A549 (cell line): ENCODE measurements around the gene GLRA2. TPM values are rescaled to one million over a fixed set of nuclear protein-coding genes. Genes with fewer than 3 reads are reported as not detected.

Experiments used
- ATAC-seq, 2 experiments: fragments of 200-7000 bp in 1 of 2; fragments of >200 bp in 1 of 2; cut with Nextera tagmentation in 1 of 2; cut with Tn5 transposase in 1 of 2; 3 replicates each; pipeline versions ENCODE4 v1.8.0 to v1.9.1; 2018 to 2020; ENCODE audit warnings: mild to moderate bottlenecking in 1 of 2, moderate library complexity in 1 of 2
- CTCF ChIA-PET: fragments of 300-600 bp; sonication (Branson Sonifier 250); formaldehyde crosslinking; extraction: SDS; loops from one replicate; lab custom pipeline; 2021; ENCODE audit warnings: antibody characterized with exemption, inconsistent platforms; lab: Yijun Ruan, JAX
- POLR2A ChIA-PET: fragments of 350-600 bp; formaldehyde crosslinking; extraction: SDS; loops from one replicate; lab custom pipeline; 2021; ENCODE audit warnings: antibody characterized with exemption, inconsistent platforms; lab: Yijun Ruan, JAX
- DNase-seq, 2 experiments: peaks; one replicate each; pipeline versions ENCODE4 v3.0.0 to v3.0.0-alpha.2; 2011 to 2016; ENCODE audit warnings: low read depth in 1 of 2, low spot score in 1 of 2
- FAIRE-seq: peaks from 2 replicates; lab custom pipeline; 2011; peaks lifted over from hg19 to GRCh38; lab: Jason Lieb, UNC
- H3K27ac ChIP-seq, 2 experiments: fragments of >200 bp; sonication (Bioruptor Twin); formaldehyde crosslinking; 3 replicates each; pipeline ENCODE4 v1.5.1; 2016 to 2017
- H3K4me1 ChIP-seq: fragments of >200 bp; sonication (Bioruptor Twin); formaldehyde crosslinking; 3 replicates; pipeline ENCODE4 v1.6.1; 2016
- H3K4me2 ChIP-seq: fragments of >200 bp; sonication (Bioruptor Twin); formaldehyde crosslinking; 3 replicates; pipeline ENCODE4 v1.6.1; 2016
- H3K4me3 ChIP-seq: fragments of >200 bp; sonication (Bioruptor Twin); formaldehyde crosslinking; 3 replicates; pipeline ENCODE4 v1.5.1; 2016
- H3K9me3 ChIP-seq: fragments of >200 bp; sonication (Bioruptor Twin); formaldehyde crosslinking; 3 replicates; pipeline ENCODE4 v1.6.1; 2016
- CBX2 ChIP-seq: fragments of 200-600 bp; sonication (generic); IDR thresholded peaks from 2 replicates; pipeline ENCODE4 v1.6.1; 2016; ENCODE audit warnings: low read depth, mild to moderate bottlenecking, borderline replicate concordance
- CEBPB ChIP-seq, 2 experiments: fragments of >200 bp in 1 of 2; sonication (Bioruptor Twin) in 1 of 2; formaldehyde crosslinking in 1 of 2; IDR thresholded peaks; 2 replicates each; pipeline ENCODE4 v1.6.1; 2012 to 2016
- CHD2 ChIP-seq: fragments of 150-350 bp; IDR thresholded peaks from 2 replicates; pipeline ENCODE4 v1.6.1; 2014; ENCODE audit warnings: low read length; ENCODE audit not compliant: partially characterized antibody
- CHD4 ChIP-seq: fragments of 200-600 bp; sonication (generic); IDR thresholded peaks from 2 replicates; pipeline ENCODE4 v1.6.1; 2016; ENCODE audit warnings: antibody characterized with exemption, mild to moderate bottlenecking, borderline replicate concordance
- ESRRA ChIP-seq: fragments of 150-350 bp; IDR thresholded peaks from 2 replicates; pipeline ENCODE4 v1.6.1; 2014; ENCODE audit warnings: mild to moderate bottlenecking, low read length, borderline replicate concordance
- FOSB ChIP-seq: fragments of 250-450 bp; sonication (Bioruptor Pico); IDR thresholded peaks from 2 replicates; pipeline ENCODE4 v1.5.0; 2020; ENCODE audit warnings: mild to moderate bottlenecking, moderate library complexity
- FOXS1 ChIP-seq: fragments of 250-450 bp; sonication (Bioruptor Pico); IDR thresholded peaks from 2 replicates; pipeline ENCODE4 v1.5.0; 2020; ENCODE audit warnings: mild to moderate bottlenecking, moderate library complexity
- GATA3 ChIP-seq: IDR thresholded peaks from 2 replicates; pipeline ENCODE4 v1.6.1; 2012; ENCODE audit warnings: borderline replicate concordance
- HEYL ChIP-seq: fragments of 250-450 bp; sonication (Bioruptor Pico); IDR thresholded peaks from 2 replicates; pipeline ENCODE4 v1.8.0; 2021; ENCODE audit warnings: mild to moderate bottlenecking, moderate library complexity
- HOXA7 ChIP-seq: fragments of 250-450 bp; sonication (Bioruptor Pico); IDR thresholded peaks from 2 replicates; pipeline ENCODE4 v1.5.0; 2020; ENCODE audit warnings: mild to moderate bottlenecking, moderate library complexity
- HOXB5 ChIP-seq: fragments of 250-450 bp; sonication (Bioruptor Pico); IDR thresholded peaks from 2 replicates; pipeline ENCODE4 v1.5.0; 2020; ENCODE audit warnings: mild to moderate bottlenecking, moderate library complexity
- KDM1A ChIP-seq: fragments of 200-600 bp; sonication (generic); IDR thresholded peaks from 2 replicates; pipeline ENCODE4 v1.6.1; 2016; ENCODE audit warnings: low read depth, mild to moderate bottlenecking
- NR3C1 ChIP-seq: fragments of >200 bp; sonication (Bioruptor Twin); formaldehyde crosslinking; IDR thresholded peaks from 3 replicates; pipeline ENCODE4 v1.6.1; 2017
- PHF8 ChIP-seq: fragments of 200-600 bp; sonication (generic); IDR thresholded peaks from 2 replicates; pipeline ENCODE4 v1.6.1; 2016; ENCODE audit warnings: low read depth, mild to moderate bottlenecking, antibody characterized with exemption, moderate library complexity, borderline replicate concordance
- POLR2A ChIP-seq: IDR thresholded peaks from 2 replicates; pipeline ENCODE4 v1.6.1; 2012; ENCODE audit warnings: mild to moderate bottlenecking, low read length
- POLR2AphosphoS2 ChIP-seq: conservative IDR thresholded peaks from 2 replicates; pipeline ENCODE4 v1.6.1; 2012; ENCODE audit warnings: low read length, improper control_type of control experiment, inconsistent platforms
- SMC3 ChIP-seq: fragments of >200 bp; sonication (Bioruptor Twin); formaldehyde crosslinking; IDR thresholded peaks from 3 replicates; pipeline ENCODE4 v1.6.1; 2018; ENCODE audit warnings: inconsistent platforms
- SREBF2 ChIP-seq: fragments of 450-650 bp; IDR thresholded peaks from 2 replicates; pipeline ENCODE4 v1.6.1; 2014; ENCODE audit warnings: mild to moderate bottlenecking, moderate library complexity
- TFCP2L1 ChIP-seq: fragments of 250-450 bp; sonication (Bioruptor Pico); IDR thresholded peaks from 2 replicates; pipeline ENCODE4 v1.5.0; 2021; ENCODE audit warnings: mild to moderate bottlenecking
- ZC3H11A ChIP-seq: fragments of 450-650 bp; IDR thresholded peaks from 2 replicates; pipeline ENCODE4 v1.6.1; 2014; ENCODE audit warnings: antibody characterized with exemption, mild to moderate bottlenecking
- ZFP36 ChIP-seq: fragments of 450-650 bp; IDR thresholded peaks from 2 replicates; pipeline ENCODE4 v1.6.1; 2014; ENCODE audit warnings: borderline replicate concordance; ENCODE audit not compliant: partially characterized antibody
- WGBS: methylation state at CpG from one replicate; pipeline ENCODE4 v1.1.6; 2017; ENCODE audit errors: missing lambda C conversion rate; 5-methylcytosine and 5-hydroxymethylcytosine counted together
- polyA plus RNA-seq, 4 experiments: library from polyadenylated mRNA; depleted of rRNA in 3 of 4; stranded (reverse); fragments of >200 nt; fragmentation: RNase III in 1 of 4; extraction: RNeasy Plus Mini Kit Qiagen cat#74134 plus additional on column Dnase treatment in 1 of 4; gene quantifications; 2 replicates in 3 of 4; 3 replicates in 1 of 4; pipeline ENCODE4 v1.2.3, GENCODE V29; 2011 to 2017
- TF ChIP-seq, protein P1 (sequence below): IDR thresholded peaks from 2 replicates; pipeline ENCODE4 v1.6.1; 2012
- TF ChIP-seq, protein P2 (sequence below): fragments of >200 bp; sonication (Bioruptor Twin); formaldehyde crosslinking; IDR thresholded peaks from 3 replicates; pipeline ENCODE4 v1.5.1; 2016
- TF ChIP-seq, protein P3 (sequence below): IDR thresholded peaks from 2 replicates; pipeline ENCODE4 v1.6.1; 2012; ENCODE audit warnings: low read depth, borderline replicate concordance
- TF ChIP-seq, protein P4 (sequence below): IDR thresholded peaks from 2 replicates; pipeline ENCODE4 v1.6.1; 2012
- TF ChIP-seq, protein P5 (sequence below): fragments of 250-450 bp; sonication (Bioruptor Pico); IDR thresholded peaks from 2 replicates; pipeline ENCODE4 v1.5.0; 2020; ENCODE audit warnings: low read depth, mild to moderate bottlenecking, moderate library complexity

The GLRA2 gene
- polyA plus RNA-seq, 2 of the 4 experiments (the other 2 are of a cell fraction), result not detected

DNA sequence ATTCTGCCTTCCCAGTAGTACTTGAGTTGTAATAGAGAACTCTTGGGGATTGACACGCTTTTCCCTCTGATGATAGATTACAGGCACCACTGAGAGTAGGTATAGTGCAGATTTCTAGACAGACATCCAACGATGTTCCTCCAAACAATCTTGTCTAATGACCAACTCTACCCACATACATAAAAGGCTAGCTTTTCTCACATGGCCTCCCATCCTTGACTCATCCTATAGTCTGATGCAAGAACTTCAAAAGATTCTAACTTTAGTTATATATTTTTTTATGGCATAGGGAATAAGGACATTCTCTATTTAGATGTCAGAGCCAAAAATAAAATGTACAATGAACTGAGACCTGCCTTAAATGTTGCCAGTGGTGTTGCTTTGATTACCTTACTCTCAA, 60.9 kb downstream of the GLRA2 start:
- TF ChIP-seq, protein P1, sequence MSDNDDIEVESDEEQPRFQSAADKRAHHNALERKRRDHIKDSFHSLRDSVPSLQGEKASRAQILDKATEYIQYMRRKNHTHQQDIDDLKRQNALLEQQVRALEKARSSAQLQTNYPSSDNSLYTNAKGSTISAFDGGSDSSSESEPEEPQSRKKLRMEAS, result no peak
- TF ChIP-seq CEBPB (IDR thresholded peaks at IDR 0.05), result no peak
- DNase-seq (no peak), ATAC-seq (no peak), FAIRE-seq (peak; percentile 86)
- 4% methylated on average over 2 of the region's 2 CpGs for WGBS
- Histone ChIP-seq H3K27ac (no peak overlapping the region), H3K4me3 (no peak overlapping the region), H3K4me1 (no peaks in the 10 kb centered on the region), H3K4me2 (no peak overlapping the region), H3K9me3 (no peaks in the 10 kb centered on the region)
- POLR2A ChIA-PET, result no interaction called here
- CTCF ChIA-PET, result no interaction called here

DNA sequence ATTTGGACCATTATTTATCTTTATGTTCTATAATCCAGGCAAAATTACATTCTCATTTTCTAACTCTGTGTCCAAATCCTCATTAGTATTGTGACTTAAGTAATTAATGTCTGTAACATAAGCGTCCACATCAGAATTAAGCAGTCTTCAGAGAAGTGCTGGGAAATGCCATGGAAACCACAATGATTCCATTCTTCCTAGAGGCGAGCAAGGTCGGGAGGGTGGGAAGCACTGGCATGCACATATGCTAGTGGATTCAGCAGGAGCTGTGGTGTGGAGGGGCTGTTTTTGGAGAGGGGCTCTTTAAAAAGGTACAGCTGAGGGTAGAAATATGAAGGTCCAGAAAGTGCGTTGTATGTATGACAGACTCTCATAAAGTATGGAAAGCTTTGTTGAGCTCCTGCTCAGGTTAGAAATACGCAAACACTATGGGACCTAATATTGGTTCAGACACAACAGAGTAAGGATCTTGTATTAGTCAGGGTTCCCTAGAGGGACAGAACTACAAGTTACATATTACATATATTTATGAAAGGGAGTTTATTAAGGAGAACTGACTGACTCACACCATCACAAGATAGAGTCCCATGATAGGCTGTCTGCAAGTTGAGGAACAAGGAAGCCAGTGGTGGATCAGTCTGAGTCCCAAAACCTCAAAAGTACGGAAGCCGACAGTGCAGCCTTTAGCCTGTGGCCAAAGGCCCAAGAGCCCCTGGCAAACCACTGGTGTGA, 61.5 kb downstream of the GLRA2 start:
- no peak for TF ChIP-seq SREBF2
- TF ChIP-seq GATA3, result no peak
- TF ChIP-seq, protein P2, sequence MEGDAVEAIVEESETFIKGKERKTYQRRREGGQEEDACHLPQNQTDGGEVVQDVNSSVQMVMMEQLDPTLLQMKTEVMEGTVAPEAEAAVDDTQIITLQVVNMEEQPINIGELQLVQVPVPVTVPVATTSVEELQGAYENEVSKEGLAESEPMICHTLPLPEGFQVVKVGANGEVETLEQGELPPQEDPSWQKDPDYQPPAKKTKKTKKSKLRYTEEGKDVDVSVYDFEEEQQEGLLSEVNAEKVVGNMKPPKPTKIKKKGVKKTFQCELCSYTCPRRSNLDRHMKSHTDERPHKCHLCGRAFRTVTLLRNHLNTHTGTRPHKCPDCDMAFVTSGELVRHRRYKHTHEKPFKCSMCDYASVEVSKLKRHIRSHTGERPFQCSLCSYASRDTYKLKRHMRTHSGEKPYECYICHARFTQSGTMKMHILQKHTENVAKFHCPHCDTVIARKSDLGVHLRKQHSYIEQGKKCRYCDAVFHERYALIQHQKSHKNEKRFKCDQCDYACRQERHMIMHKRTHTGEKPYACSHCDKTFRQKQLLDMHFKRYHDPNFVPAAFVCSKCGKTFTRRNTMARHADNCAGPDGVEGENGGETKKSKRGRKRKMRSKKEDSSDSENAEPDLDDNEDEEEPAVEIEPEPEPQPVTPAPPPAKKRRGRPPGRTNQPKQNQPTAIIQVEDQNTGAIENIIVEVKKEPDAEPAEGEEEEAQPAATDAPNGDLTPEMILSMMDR, result no peak
- no peak for TF ChIP-seq TFCP2L1 (CRISPR knock-in tag)
- TF ChIP-seq POLR2AphosphoS2, result no peak
- no peak for TF ChIP-seq CHD2
- TF ChIP-seq, protein P3, sequence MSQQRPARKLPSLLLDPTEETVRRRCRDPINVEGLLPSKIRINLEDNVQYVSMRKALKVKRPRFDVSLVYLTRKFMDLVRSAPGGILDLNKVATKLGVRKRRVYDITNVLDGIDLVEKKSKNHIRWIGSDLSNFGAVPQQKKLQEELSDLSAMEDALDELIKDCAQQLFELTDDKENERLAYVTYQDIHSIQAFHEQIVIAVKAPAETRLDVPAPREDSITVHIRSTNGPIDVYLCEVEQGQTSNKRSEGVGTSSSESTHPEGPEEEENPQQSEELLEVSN, result no peak
- no peak for TF ChIP-seq ZFP36
- no peak for TF ChIP-seq POLR2A
- TF ChIP-seq CHD4, result no peak
- TF ChIP-seq CBX2, result no peak
- no peak for TF ChIP-seq HOXB5
- FAIRE-seq (peak; percentile 65), DNase-seq (no peak), ATAC-seq (no peak)
- CTCF ChIA-PET, result no interaction called here
- Histone ChIP-seq H3K27ac (no peak overlapping the region), H3K4me2 (no peak overlapping the region), H3K4me1 (no peaks in the 10 kb centered on the region), H3K9me3 (no peaks in the 10 kb centered on the region), H3K4me3 (no peak overlapping the region)
- POLR2A ChIA-PET, result no interaction called here
- WGBS, result 9% methylated on average over 7 of the region's 7 CpGs

DNA sequence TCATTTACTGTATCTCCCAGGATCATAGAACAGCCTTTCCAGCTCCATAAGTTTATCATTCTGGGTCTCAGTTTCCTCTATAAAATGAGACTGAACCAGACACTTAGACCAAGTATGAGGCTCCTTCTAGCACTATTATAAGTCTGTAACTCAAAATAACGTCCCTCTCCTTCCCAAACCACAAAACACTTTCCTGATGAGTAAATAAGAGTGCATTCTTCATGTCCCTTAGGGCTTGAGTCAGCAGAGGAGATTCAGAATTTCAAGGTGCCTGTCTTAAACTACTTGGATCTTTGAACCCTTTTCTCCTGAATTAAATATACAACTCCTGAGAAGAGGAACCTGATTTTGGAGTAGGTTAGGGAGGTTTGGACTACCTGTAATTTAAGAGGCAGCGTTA, 62.6 kb downstream of the GLRA2 start:
- Histone ChIP-seq H3K9me3 (no peaks in the 10 kb centered on the region), H3K4me3 (no peak overlapping the region), H3K27ac (no peak overlapping the region), H3K4me2 (no peak overlapping the region), H3K4me1 (no peaks in the 10 kb centered on the region)
- POLR2A ChIA-PET, result no interaction called here
- DNase-seq (no peak), FAIRE-seq (no peak), ATAC-seq (no peak)
- CTCF ChIA-PET, result no interaction called here
- WGBS, result 0% methylated on average over 2 of the region's 2 CpGs
- TF ChIP-seq HEYL (CRISPR knock-in tag) (no peak), ZC3H11A (no peak), PHF8 (no peak), POLR2A (no peak), ESRRA (no peak), KDM1A (no peak), NR3C1 (no peak), FOSB (CRISPR knock-in tag) (no peak), FOXS1 (CRISPR knock-in tag) (no peak), POLR2AphosphoS2 (no peak), HOXA7 (CRISPR knock-in tag) (no peak), SMC3 (no peak)
- TF ChIP-seq, protein P4, sequence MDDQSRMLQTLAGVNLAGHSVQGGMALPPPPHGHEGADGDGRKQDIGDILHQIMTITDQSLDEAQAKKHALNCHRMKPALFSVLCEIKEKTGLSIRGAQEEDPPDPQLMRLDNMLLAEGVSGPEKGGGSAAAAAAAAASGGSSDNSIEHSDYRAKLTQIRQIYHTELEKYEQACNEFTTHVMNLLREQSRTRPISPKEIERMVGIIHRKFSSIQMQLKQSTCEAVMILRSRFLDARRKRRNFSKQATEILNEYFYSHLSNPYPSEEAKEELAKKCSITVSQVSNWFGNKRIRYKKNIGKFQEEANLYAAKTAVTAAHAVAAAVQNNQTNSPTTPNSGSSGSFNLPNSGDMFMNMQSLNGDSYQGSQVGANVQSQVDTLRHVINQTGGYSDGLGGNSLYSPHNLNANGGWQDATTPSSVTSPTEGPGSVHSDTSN, result no peak
- TF ChIP-seq, protein P3, result no peak
- TF ChIP-seq, protein P2, result no peak
- TF ChIP-seq, protein P5, sequence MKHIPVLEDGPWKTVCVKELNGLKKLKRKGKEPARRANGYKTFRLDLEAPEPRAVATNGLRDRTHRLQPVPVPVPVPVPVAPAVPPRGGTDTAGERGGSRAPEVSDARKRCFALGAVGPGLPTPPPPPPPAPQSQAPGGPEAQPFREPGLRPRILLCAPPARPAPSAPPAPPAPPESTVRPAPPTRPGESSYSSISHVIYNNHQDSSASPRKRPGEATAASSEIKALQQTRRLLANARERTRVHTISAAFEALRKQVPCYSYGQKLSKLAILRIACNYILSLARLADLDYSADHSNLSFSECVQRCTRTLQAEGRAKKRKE, result no peak
